Measurements from ENCODE around the gene BEAN1.

BEAN1 gene

GRCh38 chr16:66523861-66524354 lies 96.8 kb downstream of the BEAN1 start:
- no peak for FAIRE-seq

- FAIRE-seq = no peak
These were observed 97.6 kb downstream of the BEAN1 start for GRCh38 chr16:66524601-66525164.

GRCh38 chr16:66525396-66526180 lies 98.5 kb downstream of the BEAN1 start:
- FAIRE-seq = no peak

- no peak for FAIRE-seq
These were observed 101.2 kb downstream of the BEAN1 start for GRCh38 chr16:66528294-66528693.

GRCh38 chr16:66529475-66529874 lies 102.4 kb downstream of the BEAN1 start:
- FAIRE-seq = no peak

All from colon (tissue), 2 donors.